Measurements from ENCODE around the gene UBE2Z. TPM values are rescaled to one million over a fixed set of nuclear protein-coding genes. Genes with fewer than 3 reads are reported as not detected.

UBE2Z gene
- total RNA-seq, 2 experiments from 2014 or later: 60.5 to 61.6 TPM

DNA sequence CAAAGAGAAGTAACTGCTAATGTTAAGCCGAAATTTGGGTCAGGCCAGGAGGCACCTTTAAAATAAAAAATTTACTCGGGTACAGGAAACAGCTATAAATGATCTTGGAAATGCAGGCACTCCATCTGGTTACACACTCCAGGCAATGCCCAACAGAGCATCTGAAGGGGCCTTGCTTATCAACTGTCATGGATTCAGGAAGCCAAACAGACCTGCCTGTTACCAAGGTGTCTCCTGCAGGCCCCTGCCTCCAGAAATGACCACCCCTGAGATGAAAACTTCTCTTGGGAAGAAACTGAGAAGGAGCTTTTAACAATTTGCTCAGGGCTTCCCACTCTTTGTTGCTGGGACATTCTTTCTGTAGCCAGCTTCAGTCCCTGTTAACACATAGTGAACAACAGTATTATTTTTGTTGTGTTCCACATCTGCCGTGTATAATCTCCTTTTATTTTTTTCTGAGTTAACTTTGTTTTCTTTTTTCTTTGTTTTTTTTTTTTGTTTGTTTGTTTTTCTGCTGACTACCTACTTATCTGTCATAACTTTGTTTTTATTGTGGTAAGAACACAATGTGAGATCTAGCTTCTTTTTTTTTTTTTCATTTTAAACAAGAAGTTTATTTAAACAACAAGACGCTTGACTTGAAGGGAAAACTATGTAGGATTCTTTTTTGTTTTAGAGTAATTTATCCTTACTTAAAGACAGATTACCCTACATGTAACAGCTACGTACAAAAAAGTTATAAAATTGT, 34.3 kb upstream of the UBE2Z start:
- H3K9me3 Mint-ChIP-seq: no peaks in the 10 kb centered on the region
- ChIA-PET POLR2A (no interaction called here), CTCF (interaction anchor here (1.2 kb wide), 2 partner anchors 10 to 63 kb away, joined by 3 to 4 read pairs; no protein-coding TSS in a partner anchor)
- H3K36me3 ChIP-seq (ENCODE audit: insufficient read depth, low read length): no peaks in the 10 kb centered on the region
- no peak for TF ChIP-seq CTCF (IDR thresholded peaks at IDR 0.05)
- no peaks in the 10 kb centered on the region for H3K27me3 Mint-ChIP-seq
- no peaks in the 10 kb centered on the region for H3K9me3 ChIP-seq (ENCODE audit: control insufficient read depth in 1 of 2, insufficient read depth in 1 of 2, low read length in 2 of 2)
- H3K36me3 Mint-ChIP-seq (ENCODE audit: low read depth): no peaks in the 10 kb centered on the region
- no peak for ATAC-seq (ENCODE audit: poor library complexity)
- no peak for DNase-seq
- H3K27ac Mint-ChIP-seq: no peak overlapping the region
- no peaks in the 10 kb centered on the region for H3K4me1 ChIP-seq (ENCODE audit: insufficient read depth, low read length)
- no peak overlapping the region for H3K27ac ChIP-seq (ENCODE audit: low read depth in 1 of 2, low read length in 2 of 2)
- intact Hi-C loops (cut with DNase I, micrococcal nuclease): no loop called here
- H3K4me3 ChIP-seq (ENCODE audit: low read length): no peak overlapping the region
- no peaks in the 10 kb centered on the region for H3K4me1 Mint-ChIP-seq (ENCODE audit: low read depth)
- peaks cover 2 to 5% of the 10 kb centered on the region in 2 experiments for H3K27me3 ChIP-seq (ENCODE audit: control insufficient read depth in 1 of 2, insufficient read depth in 2 of 2, low read length in 2 of 2)
- H3K4me3 Mint-ChIP-seq: no peak overlapping the region

- no peak overlapping the region for H3K4me3 ChIP-seq (ENCODE audit: low read length)
- TF ChIP-seq CTCF (IDR thresholded peaks at IDR 0.05): peak; percentile 94
- Mint-ChIP-seq H3K4me1 (ENCODE audit: low read depth) (no peaks in the 10 kb centered on the region), H3K4me3 (no peak overlapping the region), H3K36me3 (ENCODE audit: low read depth) (no peaks in the 10 kb centered on the region), H3K27me3 (no peaks in the 10 kb centered on the region), H3K27ac (no peak overlapping the region), H3K9me3 (no peaks in the 10 kb centered on the region)
- peaks cover 2 to 5% of the 10 kb centered on the region in 2 experiments for H3K27me3 ChIP-seq (ENCODE audit: control insufficient read depth in 1 of 2, insufficient read depth in 2 of 2, low read length in 2 of 2)
- POLR2A ChIA-PET: interaction anchor here (0.7 to 1.7 kb wide), 11 partner anchors 13 to 201 kb away, joined by 3 to 9 read pairs (median 3); partner anchors contain the start of gene ATP5MC1
- no peaks in the 10 kb centered on the region for H3K9me3 ChIP-seq (ENCODE audit: control insufficient read depth in 1 of 2, insufficient read depth in 1 of 2, low read length in 2 of 2)
- ATAC-seq (ENCODE audit: poor library complexity) (peak; percentile 99), DNase-seq (peak; percentile 21 to 86 (median 44))
- CTCF ChIA-PET: interaction anchor here (0.5 to 2.1 kb wide), 39 partner anchors 9 to 230 kb away, joined by 3 to 115 read pairs (median 4); partner anchors contain the start of genes ATP5MC1, TTLL6 and UBE2Z
- no peak overlapping the region for H3K27ac ChIP-seq (ENCODE audit: low read depth in 1 of 2, low read length in 2 of 2)
- H3K36me3 ChIP-seq (ENCODE audit: insufficient read depth, low read length): no peaks in the 10 kb centered on the region
- peaks cover under 1% of the 10 kb centered on the region for H3K4me1 ChIP-seq (ENCODE audit: insufficient read depth, low read length)
- intact Hi-C loops (cut with DNase I, micrococcal nuclease): loop anchor here (1.0 to 5.0 kb wide), 7 partner anchors 65 to 208 kb away; no protein-coding TSS in a partner anchor
Observed at GRCh38 chr17:48878920-48879898, 29.0 kb upstream of the UBE2Z start.

GRCh38 chr17:48882272-48882671, 25.9 kb upstream of the UBE2Z start:
- H3K9me3 Mint-ChIP-seq: no peaks in the 10 kb centered on the region
- Histone ChIP-seq H3K27ac (ENCODE audit: low read depth in 1 of 2, low read length in 2 of 2) (no peak overlapping the region), H3K36me3 (ENCODE audit: insufficient read depth, low read length) (no peaks in the 10 kb centered on the region), H3K9me3 (ENCODE audit: control insufficient read depth in 1 of 2, insufficient read depth in 1 of 2, low read length in 2 of 2) (no peaks in the 10 kb centered on the region), H3K27me3 (ENCODE audit: control insufficient read depth in 1 of 2, insufficient read depth in 2 of 2, low read length in 2 of 2) (peaks cover 2 to 5% of the 10 kb centered on the region in 2 experiments), H3K4me1 (ENCODE audit: insufficient read depth, low read length) (peaks cover 10% of the 10 kb centered on the region), H3K4me3 (ENCODE audit: low read length) (no peak overlapping the region)
- ChIA-PET POLR2A (no interaction called here), CTCF (no interaction called here)
- H3K27me3 Mint-ChIP-seq: no peaks in the 10 kb centered on the region
- no peak overlapping the region for H3K27ac Mint-ChIP-seq
- DNase-seq (no peak), ATAC-seq (ENCODE audit: poor library complexity) (no peak)
- H3K36me3 Mint-ChIP-seq (ENCODE audit: low read depth): no peaks in the 10 kb centered on the region
- H3K4me1 Mint-ChIP-seq (ENCODE audit: low read depth): no peaks in the 10 kb centered on the region
- intact Hi-C loops (cut with DNase I, micrococcal nuclease): no loop called here
- H3K4me3 Mint-ChIP-seq: no peak overlapping the region
- TF ChIP-seq CTCF (IDR thresholded peaks at IDR 0.05): no peak
